Testis (tissue), 2 donors: ENCODE data around the gene TDP2.

Experiments used
- POLR2A ChIP-seq: fragments of 450-650 bp; IDR thresholded peaks from one replicate; pipeline ENCODE4 v1.6.1; 2017; ENCODE audit warnings: antibody characterized with exemption, mild to moderate bottlenecking, moderate library complexity
- TF ChIP-seq, protein P1 (sequence below), 3 experiments: fragments of 450-650 bp in 2 of 3; fragments of 200-600 bp in 1 of 3; sonication (generic) in 1 of 3; IDR thresholded peaks; one replicate each; pipeline ENCODE4 v1.5.1; 2016 to 2019; ENCODE audit warnings: antibody characterized with exemption in 3 of 3, mild to moderate bottlenecking in 2 of 3, moderate library complexity in 1 of 3

DNA sequence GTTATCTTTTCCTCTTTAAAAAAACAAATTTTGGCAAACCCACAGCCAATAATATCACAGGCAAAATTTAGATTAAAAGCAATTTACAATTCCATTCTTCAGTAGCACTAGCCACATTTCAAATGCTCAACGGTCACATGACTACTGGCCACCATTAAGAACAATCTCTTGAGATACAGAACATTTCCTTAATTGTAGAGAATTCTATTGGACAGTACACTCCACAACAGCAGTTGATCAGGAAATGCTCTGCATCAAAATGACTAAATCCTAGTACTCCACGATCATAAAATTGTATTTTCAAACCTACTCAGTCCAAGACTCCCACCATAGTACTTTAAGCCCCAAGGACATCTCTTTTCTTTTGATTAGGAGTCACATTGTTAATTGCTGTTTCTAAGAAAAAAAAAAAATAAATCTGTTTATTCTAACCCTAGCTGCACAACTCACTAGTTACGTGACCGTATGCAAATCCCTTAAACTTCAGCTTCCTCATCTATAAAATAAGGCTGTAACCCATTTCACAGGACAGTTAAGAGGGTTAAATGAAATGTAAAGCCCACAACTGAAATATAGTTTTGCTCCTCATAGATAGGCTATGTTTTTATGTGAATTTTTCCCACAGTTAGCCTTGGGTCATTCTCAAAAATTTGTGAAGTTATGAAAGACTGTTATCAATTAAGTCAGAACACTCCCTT is 42.5 kb upstream of the TDP2 start:
- TF ChIP-seq, protein P1, sequence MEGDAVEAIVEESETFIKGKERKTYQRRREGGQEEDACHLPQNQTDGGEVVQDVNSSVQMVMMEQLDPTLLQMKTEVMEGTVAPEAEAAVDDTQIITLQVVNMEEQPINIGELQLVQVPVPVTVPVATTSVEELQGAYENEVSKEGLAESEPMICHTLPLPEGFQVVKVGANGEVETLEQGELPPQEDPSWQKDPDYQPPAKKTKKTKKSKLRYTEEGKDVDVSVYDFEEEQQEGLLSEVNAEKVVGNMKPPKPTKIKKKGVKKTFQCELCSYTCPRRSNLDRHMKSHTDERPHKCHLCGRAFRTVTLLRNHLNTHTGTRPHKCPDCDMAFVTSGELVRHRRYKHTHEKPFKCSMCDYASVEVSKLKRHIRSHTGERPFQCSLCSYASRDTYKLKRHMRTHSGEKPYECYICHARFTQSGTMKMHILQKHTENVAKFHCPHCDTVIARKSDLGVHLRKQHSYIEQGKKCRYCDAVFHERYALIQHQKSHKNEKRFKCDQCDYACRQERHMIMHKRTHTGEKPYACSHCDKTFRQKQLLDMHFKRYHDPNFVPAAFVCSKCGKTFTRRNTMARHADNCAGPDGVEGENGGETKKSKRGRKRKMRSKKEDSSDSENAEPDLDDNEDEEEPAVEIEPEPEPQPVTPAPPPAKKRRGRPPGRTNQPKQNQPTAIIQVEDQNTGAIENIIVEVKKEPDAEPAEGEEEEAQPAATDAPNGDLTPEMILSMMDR (IDR thresholded peaks at IDR 0.05): no peak
- TF ChIP-seq POLR2A: no peak
